ENCODE measurements around the gene TRIO.

DNA sequence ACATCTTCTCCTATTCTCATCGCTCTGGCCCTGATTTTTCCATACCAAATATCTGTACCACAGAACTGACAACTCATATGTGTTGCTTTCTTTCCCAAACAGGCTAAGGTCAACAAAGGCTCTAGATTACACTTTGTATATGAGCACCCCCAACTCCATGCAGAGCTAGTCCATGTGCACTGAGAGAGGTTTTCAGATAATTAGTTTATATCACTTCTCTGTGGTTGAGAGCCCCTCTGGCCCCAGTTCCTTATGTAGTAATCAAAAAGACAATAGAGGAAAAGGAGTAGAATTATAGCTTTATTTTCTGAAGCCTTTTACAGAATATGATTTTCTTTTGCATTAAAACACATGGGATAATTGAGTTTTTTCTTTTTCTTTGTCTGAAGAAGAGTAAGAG, 120.0 kb downstream of the TRIO start:
- TF ChIP-seq EZH2 (IDR thresholded peaks at IDR 0.05; ENCODE audit: borderline replicate concordance) (no peak), EZH2phosphoT487 (IDR thresholded peaks at IDR 0.05; ENCODE audit: low read depth, severe bottlenecking, unreplicated experiment) (no peak)
- TF ChIP-seq, protein P1, sequence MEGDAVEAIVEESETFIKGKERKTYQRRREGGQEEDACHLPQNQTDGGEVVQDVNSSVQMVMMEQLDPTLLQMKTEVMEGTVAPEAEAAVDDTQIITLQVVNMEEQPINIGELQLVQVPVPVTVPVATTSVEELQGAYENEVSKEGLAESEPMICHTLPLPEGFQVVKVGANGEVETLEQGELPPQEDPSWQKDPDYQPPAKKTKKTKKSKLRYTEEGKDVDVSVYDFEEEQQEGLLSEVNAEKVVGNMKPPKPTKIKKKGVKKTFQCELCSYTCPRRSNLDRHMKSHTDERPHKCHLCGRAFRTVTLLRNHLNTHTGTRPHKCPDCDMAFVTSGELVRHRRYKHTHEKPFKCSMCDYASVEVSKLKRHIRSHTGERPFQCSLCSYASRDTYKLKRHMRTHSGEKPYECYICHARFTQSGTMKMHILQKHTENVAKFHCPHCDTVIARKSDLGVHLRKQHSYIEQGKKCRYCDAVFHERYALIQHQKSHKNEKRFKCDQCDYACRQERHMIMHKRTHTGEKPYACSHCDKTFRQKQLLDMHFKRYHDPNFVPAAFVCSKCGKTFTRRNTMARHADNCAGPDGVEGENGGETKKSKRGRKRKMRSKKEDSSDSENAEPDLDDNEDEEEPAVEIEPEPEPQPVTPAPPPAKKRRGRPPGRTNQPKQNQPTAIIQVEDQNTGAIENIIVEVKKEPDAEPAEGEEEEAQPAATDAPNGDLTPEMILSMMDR (IDR thresholded peaks at IDR 0.05; ENCODE audit: poor library complexity): no peak
